ENCODE results near the gene GPR137.
A peak's percentile ranks its signal among the peaks of the same experiment; 100 is the strongest.
"Not testable (repeated sequence)": the region's sequence is repeated elsewhere in the genome, so short reads cannot be mapped to it uniquely, and the experiment has no call there.

GPR137 gene

DNA sequence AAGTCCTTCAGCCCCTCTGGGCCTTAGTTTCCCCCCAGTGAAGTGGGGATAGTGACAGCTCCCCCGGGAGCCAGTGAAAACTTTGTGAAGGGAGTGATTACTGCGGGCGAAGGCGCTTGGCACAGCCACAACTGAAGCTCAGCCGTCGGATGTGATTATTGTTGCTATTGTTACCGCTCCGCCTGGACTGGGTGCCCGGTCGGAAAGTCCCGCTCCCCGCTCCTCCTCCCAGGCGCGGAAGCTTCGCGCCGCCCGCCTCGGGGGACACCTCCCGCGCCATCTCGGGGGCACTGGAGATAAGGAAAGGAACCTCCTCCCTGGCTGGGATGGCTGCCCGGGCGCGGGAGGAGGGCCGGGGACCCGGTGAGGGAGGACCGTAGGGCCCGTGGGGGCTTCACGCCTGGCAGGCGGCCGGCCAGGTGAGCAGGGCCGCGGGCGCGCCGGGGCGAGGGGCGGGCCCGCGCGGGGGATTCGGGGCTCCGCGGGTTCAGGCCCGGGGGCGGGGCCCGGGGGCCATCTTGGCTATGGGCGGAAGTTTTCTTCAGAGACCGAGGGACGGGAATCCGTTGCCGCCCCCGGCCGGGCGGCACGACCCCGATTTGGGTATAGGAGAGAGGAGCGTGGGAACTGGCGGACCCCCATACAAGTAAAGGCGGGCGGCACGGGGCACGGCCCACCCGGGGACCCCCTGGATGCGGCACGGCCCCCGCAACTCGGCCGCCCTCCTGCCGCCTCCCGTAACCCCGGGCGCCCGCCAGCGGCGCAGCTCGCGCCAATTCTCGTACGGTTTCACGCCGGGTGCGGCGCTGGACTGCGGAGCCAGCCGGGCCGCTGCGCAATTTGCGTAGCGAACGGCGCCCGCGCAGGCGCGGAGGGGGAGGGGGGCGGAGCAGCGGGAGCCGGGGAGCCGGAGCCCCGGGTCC, at the start of gene GPR137:
TSS of gene GPR137 (plus strand) at position 887 of the 923 bp plus-strand sequence. CDS start 677 bp downstream, outside the sequence.
- DNase-seq: peak; percentile 66

DNA sequence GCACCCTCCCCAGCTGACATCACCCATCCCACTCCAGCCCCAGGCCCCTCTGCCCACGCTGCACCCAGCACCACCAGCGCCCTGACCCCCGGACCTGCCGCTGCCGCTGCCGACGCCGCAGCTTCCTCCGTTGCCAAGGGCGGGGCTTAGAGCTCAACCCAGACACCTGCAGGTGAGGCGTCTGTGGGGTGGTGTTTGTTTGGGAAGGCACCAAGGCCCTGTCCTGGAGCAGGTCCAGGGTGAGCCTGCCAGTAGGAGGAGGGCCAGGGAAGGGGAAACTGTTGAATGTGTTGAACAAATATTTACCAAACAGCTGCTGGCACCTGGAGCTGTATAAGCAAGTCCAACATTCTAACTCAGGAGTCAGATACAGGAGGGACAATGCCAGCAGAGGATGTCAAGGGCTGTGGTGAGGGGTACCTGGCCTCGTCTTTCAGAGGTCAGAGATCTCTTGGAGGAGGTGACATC, 48.1 kb upstream of the GPR137 start:
- peak; percentile 95 for DNase-seq

DNA sequence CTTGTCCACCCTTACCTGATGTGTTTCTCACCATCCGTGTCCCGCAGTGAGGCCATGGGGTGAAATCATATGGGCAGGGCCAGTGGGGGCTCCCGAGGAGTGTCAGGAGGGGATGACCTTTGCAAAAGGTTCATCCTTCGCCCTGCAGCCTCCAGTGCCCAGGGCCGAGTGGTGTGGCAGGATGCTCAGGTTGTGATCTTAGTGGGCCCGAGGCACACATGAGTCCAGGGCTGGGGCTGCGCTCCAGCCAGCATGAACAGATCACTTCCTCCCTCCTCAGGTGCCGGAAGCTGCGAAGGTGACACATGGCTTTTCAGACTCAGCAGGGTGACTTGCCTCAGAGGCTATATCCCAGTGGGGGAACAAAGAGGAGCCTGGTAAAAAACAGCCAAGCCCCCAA, 47.6 kb upstream of the GPR137 start:
- peak; percentile 26 for DNase-seq

- no peak for DNase-seq
These were observed 46.6 kb upstream of the GPR137 start for GRCh38 chr11:64238999-64239398.

- no peak for DNase-seq
These were observed 45.8 kb upstream of the GPR137 start for GRCh38 chr11:64239662-64240434.

DNA sequence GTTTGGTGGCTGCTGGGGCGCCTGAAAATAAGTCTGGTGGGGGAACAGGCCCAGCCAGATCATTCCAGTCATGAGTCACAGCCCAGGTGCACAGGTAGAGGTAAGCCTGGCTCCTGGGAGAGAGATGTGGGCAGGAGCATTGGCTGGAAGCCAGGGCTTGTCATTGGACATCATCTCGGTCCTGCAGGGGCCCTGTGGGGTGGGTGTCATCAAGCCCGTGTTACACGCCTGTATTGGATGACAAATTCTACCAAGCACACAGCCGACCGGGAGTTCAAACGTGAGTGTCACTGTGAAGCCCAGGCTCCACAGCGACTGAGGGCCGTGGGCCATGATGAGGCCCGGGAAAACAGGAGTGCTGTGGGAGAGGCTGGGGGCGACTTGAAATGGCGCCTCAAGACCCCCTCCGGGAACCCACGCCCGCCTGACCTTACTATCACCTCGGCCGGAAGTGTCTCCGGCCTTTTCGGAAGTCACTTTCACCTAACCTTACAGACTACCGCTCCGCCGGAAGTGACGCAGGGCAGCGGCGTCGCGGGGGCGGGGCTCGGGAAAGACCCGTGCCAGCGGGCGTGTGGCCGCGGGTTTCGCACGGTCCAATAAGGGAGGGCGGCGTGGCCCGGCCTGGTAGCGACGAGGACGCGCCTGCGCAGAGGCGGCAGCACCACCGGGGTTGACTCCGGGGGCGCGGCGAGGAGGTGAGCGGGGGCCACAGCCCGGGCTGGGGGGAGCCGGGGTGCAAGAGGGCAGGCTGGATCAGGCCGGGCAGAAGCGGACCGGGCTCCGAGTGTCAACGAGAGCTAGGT, 45.0 kb upstream of the GPR137 start, which contains the start of gene FKBP2:
TSS of gene FKBP2 (plus strand) at position 661 of the 806 bp plus-strand sequence. CDS start 1,293 bp downstream, outside the sequence.
- DNase-seq: peak; percentile 97

DNA sequence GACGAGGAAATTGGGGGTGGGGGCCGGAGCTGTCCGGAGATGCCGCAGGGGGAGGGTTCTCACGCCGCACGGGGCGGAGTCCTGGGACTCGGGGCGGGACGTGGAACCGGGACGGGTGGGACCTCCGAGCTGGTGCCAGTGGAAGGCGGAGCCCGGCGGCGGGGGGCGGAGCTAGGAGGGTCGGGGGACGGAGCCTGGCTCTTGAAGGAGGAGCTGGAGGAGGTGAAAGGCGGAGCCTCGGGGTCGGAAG, 44.5 kb upstream of the GPR137 start:
- DNase-seq: peak; percentile 96

- no peak for DNase-seq
These were observed 43.9 kb upstream of the GPR137 start for GRCh38 chr11:64241491-64242374.

DNA sequence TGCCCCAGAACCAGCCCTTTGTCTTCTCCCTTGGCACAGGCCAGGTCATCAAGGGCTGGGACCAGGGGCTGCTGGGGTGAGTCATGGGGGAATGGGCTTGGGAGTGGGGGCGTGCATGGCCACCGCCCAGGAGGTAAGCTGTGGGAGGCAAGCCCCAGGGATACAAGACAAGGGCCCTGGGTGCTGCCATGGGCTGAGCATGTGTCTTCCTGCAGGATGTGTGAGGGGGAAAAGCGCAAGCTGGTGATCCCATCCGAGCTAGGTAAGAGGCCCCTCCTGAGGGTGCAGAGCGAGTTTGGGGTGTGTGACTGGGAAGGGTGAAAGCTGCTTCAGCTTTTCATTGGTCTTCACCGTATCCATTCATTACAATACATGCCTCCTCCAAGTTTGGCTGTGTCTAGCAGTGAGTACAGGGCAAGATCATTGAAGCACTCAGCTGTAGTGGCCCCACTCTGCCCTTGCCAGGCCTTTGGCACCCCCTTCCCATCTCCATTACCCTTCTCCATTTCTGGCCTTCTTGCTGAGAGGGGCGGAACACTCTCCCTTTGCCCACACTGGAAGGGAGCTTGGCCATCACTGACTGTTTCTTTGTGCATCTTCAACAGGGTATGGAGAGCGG, 42.3 kb upstream of the GPR137 start:
- DNase-seq: no peak

- no peak for DNase-seq
These were observed 41.5 kb upstream of the GPR137 start for GRCh38 chr11:64244107-64244506.

DNA sequence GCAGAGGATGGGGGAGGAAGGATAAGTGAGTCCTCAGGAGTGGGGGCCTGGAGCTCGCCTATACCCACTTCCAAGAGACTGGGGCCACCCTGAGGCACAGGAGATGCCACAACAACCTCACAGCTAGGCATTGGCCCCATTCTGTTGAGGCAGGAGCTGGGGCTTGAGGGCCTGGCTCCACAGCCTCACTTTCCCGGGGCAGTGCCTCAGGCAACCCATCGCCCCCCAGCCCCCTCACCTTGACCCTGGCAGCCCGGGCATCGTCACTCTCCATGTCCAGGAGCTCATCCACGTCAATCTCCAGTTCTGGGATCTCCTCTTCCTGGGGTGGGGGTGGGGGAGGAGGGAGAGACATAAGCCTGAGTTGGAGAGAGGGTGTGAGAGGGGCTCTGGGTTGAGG, 40.7 kb upstream of the GPR137 start:
- DNase-seq: no peak

GRCh38 chr11:64245401-64245796, 40.2 kb upstream of the GPR137 start:
- peak; percentile 55 for DNase-seq

- DNase-seq: no peak
These were observed 39.6 kb upstream of the GPR137 start for GRCh38 chr11:64245797-64246620.

GRCh38 chr11:64246621-64246870, 39.1 kb upstream of the GPR137 start:
- DNase-seq: not testable (repeated sequence)

- DNase-seq: peak; percentile 85
These were observed 38.5 kb upstream of the GPR137 start, which contains the start of gene PPP1R14B for GRCh38 chr11:64246871-64247728. TSS of gene PPP1R14B (minus strand) at chr11:64246943. CDS start at chr11:64246673, 270 bp downstream.

DNA sequence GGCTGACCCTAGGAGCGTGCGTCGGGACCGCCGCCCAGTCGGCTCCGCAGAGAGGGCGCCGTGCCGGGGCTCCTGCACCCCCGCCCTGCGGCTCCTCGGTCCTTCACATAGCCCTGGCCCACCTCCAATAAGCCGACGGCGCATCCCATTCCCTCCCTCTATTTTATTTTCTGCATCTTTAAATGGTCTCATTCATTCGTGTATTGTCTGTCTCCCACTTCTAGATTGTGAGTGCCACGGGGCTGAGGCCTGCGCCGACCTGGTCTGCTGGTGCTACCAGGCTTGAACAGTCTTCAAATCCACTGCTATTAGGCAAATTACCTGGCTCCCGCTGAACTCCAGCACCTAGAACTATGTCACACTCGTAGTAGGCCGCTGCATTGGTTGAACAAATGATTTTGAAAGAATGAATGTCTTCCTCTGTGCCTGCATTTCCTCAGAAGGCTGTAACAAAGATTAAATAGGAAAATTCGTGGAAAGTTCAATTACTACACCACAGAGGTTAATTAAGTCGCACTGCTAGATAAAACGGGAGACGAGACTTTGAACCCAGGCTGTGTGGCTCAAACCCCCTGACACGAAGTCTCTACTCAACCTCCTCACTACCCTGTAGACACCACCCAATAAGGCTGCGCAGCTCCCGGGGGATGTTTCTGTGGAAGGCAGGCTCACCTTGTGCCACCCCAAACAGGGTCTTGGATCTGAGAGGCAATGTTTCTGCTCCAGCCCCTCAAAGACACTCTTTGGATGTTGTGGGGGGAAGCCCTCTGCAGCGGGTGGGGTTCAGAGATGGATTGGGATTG, 37.7 kb upstream of the GPR137 start:
- DNase-seq: no peak

- no peak for DNase-seq
These were observed 37.1 kb upstream of the GPR137 start for GRCh38 chr11:64248578-64248977.

DNA sequence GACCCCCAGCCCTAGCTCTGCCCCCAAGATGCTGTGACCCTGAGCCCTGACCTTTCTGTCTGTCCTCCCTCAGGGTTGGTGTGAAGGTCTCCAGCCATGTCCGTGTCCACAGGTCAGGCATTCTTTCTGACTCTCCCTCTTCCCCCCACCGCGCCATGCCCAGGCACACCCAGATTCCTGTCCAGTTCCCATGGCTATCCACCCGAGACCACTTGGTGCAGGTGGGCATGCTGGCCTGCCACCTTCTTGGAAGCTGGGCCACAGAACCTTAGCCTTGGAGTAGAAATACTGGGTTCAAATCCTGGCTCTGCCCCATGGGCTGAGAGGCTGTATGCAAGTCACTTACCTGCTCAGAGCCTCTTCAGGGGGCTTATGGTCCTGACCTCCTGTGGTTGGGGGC, 36.6 kb upstream of the GPR137 start:
- DNase-seq: no peak
